GM13977 (cell line): ENCODE measurements around the gene ZNF534.
"Not testable (repeated sequence)": the region's sequence is repeated elsewhere in the genome, so short reads cannot be mapped to it uniquely, and the experiment has no call there.

Source experiments
- DNase-seq: peaks from one replicate; pipeline ENCODE4 v3.0.0; 2012; ENCODE audit warnings: low spot score
- in situ Hi-C: fragments of 300-500 bp; cut with MboI; formaldehyde crosslinking; loops from one replicate; pipeline ENCODE4 v1.12.0; 2022; ENCODE audit warnings: low sequenced_read_pairs, low pct_unique_long_range_greater_than_20kb, mixed read lengths, inconsistent platforms; ENCODE audit not compliant: unreplicated experiment
- TF ChIP-seq, protein P1 (sequence below): IDR thresholded peaks from 2 replicates; pipeline ENCODE4 v1.5.1; 2012; ENCODE audit warnings: mild to moderate bottlenecking, control low read depth; ENCODE audit not compliant: insufficient read depth; ENCODE audit errors: extremely low read depth, missing control alignments

Gene ZNF534

DNA sequence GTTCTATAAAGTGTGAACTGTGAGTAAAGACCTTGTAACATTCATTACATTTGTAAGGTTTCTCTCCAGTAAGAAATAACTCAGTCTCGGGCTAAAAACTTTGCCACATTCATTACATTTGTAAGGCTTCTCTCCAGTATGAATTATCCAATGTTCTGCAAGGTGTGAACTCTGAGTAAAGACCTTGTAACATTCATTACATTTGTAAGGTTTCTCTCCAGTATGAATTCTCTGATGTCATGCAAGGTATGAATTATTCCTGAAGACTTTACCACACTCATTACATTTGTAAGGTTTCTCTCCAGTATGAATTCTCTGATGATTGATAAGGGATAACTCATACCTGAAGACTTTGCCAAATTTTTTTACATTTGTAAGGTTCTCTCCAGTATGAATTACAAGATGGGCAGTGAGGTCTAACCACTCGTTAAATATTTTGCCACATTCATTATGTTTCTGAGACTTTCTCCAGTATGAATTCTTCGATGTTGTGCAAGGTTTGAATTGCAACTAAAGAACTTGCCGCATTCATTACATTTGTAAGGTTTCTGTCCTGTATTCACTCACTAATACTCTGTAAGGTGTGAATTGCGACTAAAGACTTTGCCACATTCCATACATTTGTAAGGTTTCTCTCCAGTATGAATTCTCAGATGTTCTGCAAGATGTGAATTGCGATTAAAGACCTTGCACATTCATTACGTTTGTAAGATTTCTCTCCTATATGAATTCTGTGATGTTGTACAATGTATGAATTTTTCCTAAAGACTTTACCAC is 45.6 kb downstream of the ZNF534 start:
- in situ Hi-C loops, result no loop called here

DNA sequence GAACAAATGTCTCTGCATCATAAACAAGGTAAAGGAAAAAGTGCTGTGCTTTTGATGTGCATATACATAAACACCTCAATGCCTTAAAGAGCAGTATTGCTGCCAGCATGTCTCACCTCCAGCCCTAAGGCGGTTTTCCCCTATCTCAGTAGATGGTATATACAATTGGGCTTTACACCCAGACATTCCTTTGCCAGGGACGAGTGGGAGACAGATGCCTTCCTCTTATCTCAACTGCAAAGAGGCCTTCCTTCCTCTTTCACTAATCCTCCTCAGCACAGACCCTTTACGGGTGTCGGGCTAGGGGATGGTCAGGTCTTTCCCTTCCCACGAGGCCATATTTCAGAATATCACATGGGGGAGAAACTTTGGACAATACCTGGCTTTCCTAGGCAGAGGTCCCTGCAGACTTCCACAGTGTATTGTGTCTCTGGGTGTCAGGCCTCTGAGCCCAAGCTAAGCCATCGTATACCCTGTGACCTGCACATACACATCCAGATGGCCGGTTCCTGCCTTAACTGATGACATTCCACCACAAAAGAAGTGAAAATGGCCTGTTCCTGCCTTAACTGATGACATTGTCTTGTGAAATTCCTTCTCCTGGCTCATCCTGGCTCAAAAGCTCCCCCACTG is 55.3 kb downstream of the ZNF534 start:
- DNase-seq, in situ Hi-C loops: not testable (repeated sequence)

More for the DNA sequence above, 45.6 kb downstream of the ZNF534 start:
- TF ChIP-seq, protein P1, sequence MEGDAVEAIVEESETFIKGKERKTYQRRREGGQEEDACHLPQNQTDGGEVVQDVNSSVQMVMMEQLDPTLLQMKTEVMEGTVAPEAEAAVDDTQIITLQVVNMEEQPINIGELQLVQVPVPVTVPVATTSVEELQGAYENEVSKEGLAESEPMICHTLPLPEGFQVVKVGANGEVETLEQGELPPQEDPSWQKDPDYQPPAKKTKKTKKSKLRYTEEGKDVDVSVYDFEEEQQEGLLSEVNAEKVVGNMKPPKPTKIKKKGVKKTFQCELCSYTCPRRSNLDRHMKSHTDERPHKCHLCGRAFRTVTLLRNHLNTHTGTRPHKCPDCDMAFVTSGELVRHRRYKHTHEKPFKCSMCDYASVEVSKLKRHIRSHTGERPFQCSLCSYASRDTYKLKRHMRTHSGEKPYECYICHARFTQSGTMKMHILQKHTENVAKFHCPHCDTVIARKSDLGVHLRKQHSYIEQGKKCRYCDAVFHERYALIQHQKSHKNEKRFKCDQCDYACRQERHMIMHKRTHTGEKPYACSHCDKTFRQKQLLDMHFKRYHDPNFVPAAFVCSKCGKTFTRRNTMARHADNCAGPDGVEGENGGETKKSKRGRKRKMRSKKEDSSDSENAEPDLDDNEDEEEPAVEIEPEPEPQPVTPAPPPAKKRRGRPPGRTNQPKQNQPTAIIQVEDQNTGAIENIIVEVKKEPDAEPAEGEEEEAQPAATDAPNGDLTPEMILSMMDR, result no peak
- DNase-seq, result no peak

GRCh38 chr19:52485064-52485463 is 56.1 kb downstream of the ZNF534 start:
- DNase-seq, in situ Hi-C loops: not testable (repeated sequence)

- DNase-seq, in situ Hi-C loops: not testable (repeated sequence)
Observed at GRCh38 chr19:52485561-52486240, 56.8 kb downstream of the ZNF534 start.

- no peak for DNase-seq
- TF ChIP-seq, protein P1, result no peak
- in situ Hi-C loops, result no loop called here
Observed at GRCh38 chr19:52492201-52492993, 63.4 kb downstream of the ZNF534 start.

- in situ Hi-C loops, result no loop called here
- no peak for DNase-seq
- TF ChIP-seq, protein P1, result no peak
Observed at GRCh38 chr19:52492994-52493470, 64.1 kb downstream of the ZNF534 start.

- TF ChIP-seq, protein P1, result no peak
- in situ Hi-C loops, result no loop called here
- DNase-seq, result no peak
Observed at GRCh38 chr19:52494518-52494917, 65.6 kb downstream of the ZNF534 start.
